Measurements from ENCODE around the gene KIF5C.

KIF5C gene

GRCh38 chr2:149042881-149043280 is 167.9 kb downstream of the KIF5C start:
- no peak for DNase-seq (ENCODE audit: low spot score)

GRCh38 chr2:149044500-149044899 is 169.5 kb downstream of the KIF5C start:
- DNase-seq (ENCODE audit: low spot score): no peak

GRCh38 chr2:149047118-149047517 is 172.1 kb downstream of the KIF5C start:
- DNase-seq (ENCODE audit: low spot score): no peak

GRCh38 chr2:149049142-149049541 is 174.1 kb downstream of the KIF5C start:
- no peak for DNase-seq (ENCODE audit: low spot score)

- DNase-seq (ENCODE audit: low spot score): no peak
Observed at GRCh38 chr2:149050188-149050587, 175.2 kb downstream of the KIF5C start.

GRCh38 chr2:149055751-149056150 is 180.7 kb downstream of the KIF5C start:
- DNase-seq (ENCODE audit: low spot score): no peak

- no peak for DNase-seq (ENCODE audit: low spot score)
Observed at GRCh38 chr2:149056541-149057255, 181.7 kb downstream of the KIF5C start.

GRCh38 chr2:149057401-149057800 is 182.4 kb downstream of the KIF5C start:
- DNase-seq (ENCODE audit: low spot score): no peak

GRCh38 chr2:149058936-149059335 is 183.9 kb downstream of the KIF5C start:
- no peak for DNase-seq (ENCODE audit: low spot score)

- DNase-seq (ENCODE audit: low spot score): no peak
Observed at GRCh38 chr2:149059822-149060221, 184.8 kb downstream of the KIF5C start.

GRCh38 chr2:149061133-149061745 is 186.2 kb downstream of the KIF5C start:
- no peak for DNase-seq (ENCODE audit: low spot score)

- DNase-seq (ENCODE audit: low spot score): no peak
Observed at GRCh38 chr2:149062531-149062930, 187.5 kb downstream of the KIF5C start.

GRCh38 chr2:149063177-149063576 is 188.2 kb downstream of the KIF5C start:
- no peak for DNase-seq (ENCODE audit: low spot score)

GRCh38 chr2:149064365-149064841 is 189.4 kb downstream of the KIF5C start:
- no peak for DNase-seq (ENCODE audit: low spot score)

- no peak for DNase-seq (ENCODE audit: low spot score)
Observed at GRCh38 chr2:149064856-149065630, 190.0 kb downstream of the KIF5C start.

- no peak for DNase-seq (ENCODE audit: low spot score)
Observed at GRCh38 chr2:149068225-149068995, 193.4 kb downstream of the KIF5C start.

GRCh38 chr2:149068996-149069888 is 194.2 kb downstream of the KIF5C start:
- DNase-seq (ENCODE audit: low spot score): no peak

GRCh38 chr2:149070681-149071320 is 195.8 kb downstream of the KIF5C start:
- no peak for DNase-seq (ENCODE audit: low spot score)

- no peak for DNase-seq (ENCODE audit: low spot score)
Observed at GRCh38 chr2:149075105-149075504, 200.1 kb downstream of the KIF5C start.

GRCh38 chr2:149075853-149076252 is 200.8 kb downstream of the KIF5C start:
- no peak for DNase-seq (ENCODE audit: low spot score)

Data from HuH-7.5 (cell line).